PC-3 (cell line): ENCODE data around the gene RSRC1.

ENCODE experiments used
- CTCF ChIP-seq: fragments of 300-600 bp; sonication (generic); conservative IDR thresholded peaks from 2 replicates; pipeline ENCODE4 v1.5.1; 2017; ENCODE audit warnings: antibody characterized with exemption, low read depth, mild to moderate bottlenecking, low read length
- EZH2 ChIP-seq: fragments of 300-600 bp; sonication (generic); IDR thresholded peaks from one replicate; pipeline ENCODE4 v1.6.1; 2017; ENCODE audit warnings: antibody characterized with exemption, mild to moderate bottlenecking, low read length; ENCODE audit not compliant: unreplicated experiment

DNA sequence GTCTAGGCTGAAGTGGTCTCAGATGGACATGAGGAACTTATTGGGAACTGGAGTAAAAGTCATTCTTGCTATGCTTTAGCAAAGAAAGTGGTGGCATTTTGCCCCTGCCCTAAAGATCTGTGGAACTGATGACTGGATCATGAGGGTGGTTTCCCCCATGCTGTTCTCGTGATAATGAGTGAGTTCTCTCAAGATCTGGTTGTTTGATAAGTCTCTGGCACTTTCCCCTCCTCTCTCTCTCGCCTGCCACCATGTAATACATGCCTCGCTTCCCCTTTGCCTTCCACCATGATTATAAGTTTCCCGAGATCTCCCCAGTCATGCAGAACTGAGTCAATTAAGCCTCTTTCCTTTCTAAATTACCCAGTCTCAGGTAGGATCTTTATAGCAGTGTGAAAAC, 449.6 kb downstream of the RSRC1 start:
- TF ChIP-seq CTCF (no peak), EZH2 (no peak)
